K562 (cell line): ENCODE results near the gene ANKDD1A. TPM values are rescaled to one million over a fixed set of nuclear protein-coding genes. Genes with fewer than 3 reads are reported as not detected.

ENCODE experiments used
- AFF4 ChIP-seq: sonication (generic); formaldehyde crosslinking; IDR thresholded peaks from 2 replicates; pipeline ENCODE4 v1.8.0; 2023; ENCODE audit warnings: mild to moderate bottlenecking, missing genetic modification reagents
- E2F1 ChIP-seq: sonication (generic); formaldehyde crosslinking; IDR thresholded peaks from 2 replicates; pipeline ENCODE4 v1.8.1; 2023; ENCODE audit warnings: mild to moderate bottlenecking, missing genetic modification reagents, moderate library complexity
- ETV6 ChIP-seq, 3 experiments: fragments of 150-350 bp in 1 of 3; sonication (generic) in 1 of 3; formaldehyde crosslinking in 1 of 3; IDR thresholded peaks; 2 replicates each; pipeline versions ENCODE4 v1.6.1 to v1.8.0; 2014 to 2022; ENCODE audit warnings: borderline replicate concordance in 2 of 3, low read depth in 2 of 3, antibody characterized with exemption in 1 of 3, low read length in 1 of 3, mild to moderate bottlenecking in 1 of 3, missing genetic modification reagents in 1 of 3
- IRF2 ChIP-seq: sonication (generic); formaldehyde crosslinking; IDR thresholded peaks from 2 replicates; pipeline ENCODE4 v1.8.1; 2022; ENCODE audit warnings: mild to moderate bottlenecking, missing genetic modification reagents
- NFYB ChIP-seq: IDR thresholded peaks from 2 replicates; pipeline ENCODE4 v1.6.1; 2011; ENCODE audit warnings: mild to moderate bottlenecking, moderate library complexity; ENCODE audit not compliant: insufficient read length; ENCODE audit errors: extremely low read depth
- SLC30A9 ChIP-seq: fragments of 250-450 bp; sonication (Bioruptor Pico); IDR thresholded peaks from 2 replicates; pipeline ENCODE4 v1.8.0; 2022; ENCODE audit warnings: mild to moderate bottlenecking, moderate library complexity
- TFAP4 ChIP-seq: sonication (generic); formaldehyde crosslinking; IDR thresholded peaks from 2 replicates; pipeline ENCODE4 v1.8.0; 2022; ENCODE audit warnings: missing genetic modification reagents, mild to moderate bottlenecking, moderate library complexity, borderline replicate concordance
- ZC3H4 ChIP-seq: sonication (generic); formaldehyde crosslinking; IDR thresholded peaks from 2 replicates; pipeline ENCODE4 v1.9.0; 2021; ENCODE audit warnings: missing genetic modification reagents, borderline replicate concordance
- ZZZ3 ChIP-seq: fragments of 450-650 bp; IDR thresholded peaks from 2 replicates; pipeline ENCODE4 v1.6.1; 2016; ENCODE audit warnings: antibody characterized with exemption, mild to moderate bottlenecking, moderate library complexity
- polyA plus RNA-seq, 8 experiments: library from polyadenylated mRNA; depleted of rRNA in 4 of 8; stranded (reverse) in 5 of 8; unstranded in 3 of 8; fragments of >200 nt; fragmentation: Nextera tagmentation in 2 of 8; fragmentation: Illumina TruSeq in 1 of 8; extraction: Ambion mirVana in 2 of 8; extraction: Trizol in 1 of 8; gene quantifications; 2 replicates each; pipeline versions ENCODE4 v1.2.1 to v1.2.3, GENCODE V29; 2011 to 2014; ENCODE audit warnings: inconsistent platforms in 1 of 8, missing spikeins in 1 of 8
- total RNA-seq, 7 experiments: library from RNA; depleted of rRNA in 6 of 7; stranded (reverse); fragments of >200 nt in 6 of 7; fragmentation: Illumina TruSeq in 2 of 7; extraction: Trizol in 2 of 7; gene quantifications; 2 replicates each; pipeline versions ENCODE4 v1.2.1 to v1.2.3, GENCODE V29; 2011 to 2021; ENCODE audit warnings: low replicate concordance in 1 of 7
- TF ChIP-seq, protein P1 (sequence below): fragments of 450-650 bp; IDR thresholded peaks from 2 replicates; pipeline ENCODE4 v1.6.1; 2016; ENCODE audit warnings: low read depth

The ANKDD1A gene
- total and polyA plus RNA-seq, 9 of the 15 experiments (the other 6 are each of a cell fraction or from before 2014, with no cell fraction given), result 0.08 to 0.80 (median 0.43) TPM

DNA sequence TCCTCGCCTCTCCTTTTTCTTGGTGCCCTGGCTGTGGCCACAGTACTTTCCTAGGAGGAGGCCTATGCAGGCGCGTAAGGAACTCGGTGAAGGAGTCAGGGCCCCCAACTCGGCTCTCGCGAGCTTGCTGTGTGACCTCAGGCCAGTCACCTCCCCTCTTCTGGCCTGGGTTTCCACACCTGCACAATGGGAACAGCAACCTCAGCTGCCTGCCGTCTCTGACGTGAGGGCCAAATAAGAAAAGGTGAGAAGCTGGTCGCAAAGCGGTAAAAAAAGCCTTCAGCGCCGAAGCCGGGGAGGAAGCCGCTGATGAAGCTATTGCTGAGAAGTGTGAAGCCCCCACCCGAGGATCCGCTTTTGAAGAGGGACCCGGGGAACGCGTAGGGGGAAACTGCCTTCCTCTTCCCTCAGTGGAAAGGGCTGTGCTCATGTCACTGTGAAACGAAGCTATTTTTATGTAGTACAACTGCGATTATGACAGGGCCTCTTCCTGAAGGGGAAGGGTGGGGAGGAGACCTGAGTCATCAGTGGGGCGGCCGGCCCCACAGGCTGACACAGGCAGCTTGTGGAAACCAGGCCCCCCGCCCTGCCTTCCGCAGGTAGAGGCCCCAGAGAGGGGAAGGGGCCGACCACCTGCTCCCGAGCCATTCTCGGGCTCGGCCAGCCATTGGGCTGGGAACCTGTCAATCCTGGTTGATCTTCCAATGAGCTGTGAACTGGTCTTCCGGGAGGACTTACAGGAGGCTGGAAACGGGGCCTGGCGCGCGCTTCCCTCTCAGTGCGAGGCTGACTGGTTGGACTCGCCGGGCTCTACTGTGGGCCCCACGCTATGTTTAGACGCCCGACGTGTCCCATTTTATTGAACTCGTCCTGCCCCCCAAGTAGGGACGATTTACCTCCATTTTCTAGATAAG, 18.0 kb upstream of the ANKDD1A start (continued):
- TF ChIP-seq, protein P1, sequence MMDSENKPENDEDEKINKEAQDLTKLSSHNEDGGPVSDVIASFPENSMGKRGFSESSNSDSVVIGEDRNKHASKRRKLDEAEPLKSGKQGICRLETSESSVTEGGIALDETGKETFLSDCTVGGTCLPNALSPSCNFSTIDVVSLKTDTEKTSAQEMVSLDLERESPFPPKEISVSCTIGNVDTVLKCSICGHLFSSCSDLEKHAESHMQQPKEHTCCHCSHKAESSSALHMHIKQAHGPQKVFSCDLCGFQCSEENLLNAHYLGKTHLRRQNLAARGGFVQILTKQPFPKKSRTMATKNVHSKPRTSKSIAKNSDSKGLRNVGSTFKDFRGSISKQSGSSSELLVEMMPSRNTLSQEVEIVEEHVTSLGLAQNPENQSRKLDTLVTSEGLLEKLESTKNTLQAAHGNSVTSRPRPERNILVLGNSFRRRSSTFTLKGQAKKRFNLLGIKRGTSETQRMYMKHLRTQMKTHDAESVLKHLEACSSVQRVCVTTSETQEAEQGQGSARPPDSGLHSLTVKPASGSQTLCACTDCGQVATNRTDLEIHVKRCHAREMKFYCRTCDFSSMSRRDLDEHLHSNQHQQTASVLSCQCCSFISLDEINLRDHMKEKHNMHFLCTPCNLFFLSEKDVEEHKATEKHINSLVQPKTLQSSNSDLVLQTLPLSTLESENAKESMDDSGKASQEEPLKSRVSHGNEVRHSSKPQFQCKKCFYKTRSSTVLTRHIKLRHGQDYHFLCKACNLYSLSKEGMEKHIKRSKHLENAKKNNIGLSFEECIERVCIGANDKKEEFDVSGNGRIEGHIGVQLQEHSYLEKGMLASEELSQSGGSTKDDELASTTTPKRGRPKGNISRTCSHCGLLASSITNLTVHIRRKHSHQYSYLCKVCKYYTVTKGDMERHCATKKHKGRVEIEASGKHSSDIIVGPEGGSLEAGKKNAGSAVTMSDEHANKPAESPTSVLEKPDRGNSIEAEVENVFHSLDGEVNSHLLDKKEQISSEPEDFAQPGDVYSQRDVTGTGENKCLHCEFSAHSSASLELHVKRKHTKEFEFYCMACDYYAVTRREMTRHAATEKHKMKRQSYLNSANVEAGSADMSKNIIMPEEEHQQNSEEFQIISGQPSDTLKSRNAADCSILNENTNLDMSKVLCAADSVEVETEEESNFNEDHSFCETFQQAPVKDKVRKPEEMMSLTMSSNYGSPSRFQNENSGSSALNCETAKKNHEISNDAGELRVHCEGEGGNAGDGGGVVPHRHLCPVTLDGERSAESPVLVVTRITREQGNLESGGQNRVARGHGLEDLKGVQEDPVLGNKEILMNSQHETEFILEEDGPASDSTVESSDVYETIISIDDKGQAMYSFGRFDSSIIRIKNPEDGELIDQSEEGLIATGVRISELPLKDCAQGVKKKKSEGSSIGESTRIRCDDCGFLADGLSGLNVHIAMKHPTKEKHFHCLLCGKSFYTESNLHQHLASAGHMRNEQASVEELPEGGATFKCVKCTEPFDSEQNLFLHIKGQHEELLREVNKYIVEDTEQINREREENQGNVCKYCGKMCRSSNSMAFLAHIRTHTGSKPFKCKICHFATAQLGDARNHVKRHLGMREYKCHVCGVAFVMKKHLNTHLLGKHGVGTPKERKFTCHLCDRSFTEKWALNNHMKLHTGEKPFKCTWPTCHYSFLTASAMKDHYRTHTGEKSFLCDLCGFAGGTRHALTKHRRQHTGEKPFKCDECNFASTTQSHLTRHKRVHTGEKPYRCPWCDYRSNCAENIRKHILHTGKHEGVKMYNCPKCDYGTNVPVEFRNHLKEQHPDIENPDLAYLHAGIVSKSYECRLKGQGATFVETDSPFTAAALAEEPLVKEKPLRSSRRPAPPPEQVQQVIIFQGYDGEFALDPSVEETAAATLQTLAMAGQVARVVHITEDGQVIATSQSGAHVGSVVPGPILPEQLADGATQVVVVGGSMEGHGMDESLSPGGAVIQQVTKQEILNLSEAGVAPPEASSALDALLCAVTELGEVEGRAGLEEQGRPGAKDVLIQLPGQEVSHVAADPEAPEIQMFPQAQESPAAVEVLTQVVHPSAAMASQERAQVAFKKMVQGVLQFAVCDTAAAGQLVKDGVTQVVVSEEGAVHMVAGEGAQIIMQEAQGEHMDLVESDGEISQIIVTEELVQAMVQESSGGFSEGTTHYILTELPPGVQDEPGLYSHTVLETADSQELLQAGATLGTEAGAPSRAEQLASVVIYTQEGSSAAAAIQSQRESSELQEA, result no peak
- TF ChIP-seq TFAP4 (CRISPR knock-in tag) (peak; percentile 86), SLC30A9 (CRISPR knock-in tag) (no peak), NFYB (peak; percentile 79), IRF2 (CRISPR knock-in tag) (no peak), ZC3H4 (no peak), E2F1 (CRISPR knock-in tag) (no peak), ZZZ3 (no peak), ETV6 (IDR thresholded peaks at IDR 0.05; ENCODE audit: borderline replicate concordance in 1 of 2, low read depth in 2 of 2, low read length in 1 of 2) (no peak), ETV6 (CRISPR knock-in tag; IDR thresholded peaks at IDR 0.05; ENCODE audit: borderline replicate concordance) (no peak), AFF4 (CRISPR knock-in tag) (peak; percentile 69; the same call in 1 of the 2 replicates)
